GM12864 (cell line): ENCODE data around the gene LHFPL4.
"Not testable (repeated sequence)": the region's sequence is repeated elsewhere in the genome, so short reads cannot be mapped to it uniquely, and the experiment has no call there.

Experiments
- DNase-seq: peaks from one replicate; pipeline ENCODE4 v3.0.0-alpha.2; 2011; ENCODE audit warnings: low read depth
- H3K4me3 ChIP-seq: 2 replicates; pipeline ENCODE4 v1.5.1; 2011; ENCODE audit warnings: mild to moderate bottlenecking, low read depth, low read length, control low read depth
- TF ChIP-seq, protein P1 (sequence below): IDR thresholded peaks from 2 replicates; pipeline ENCODE4 v1.5.1; 2011; ENCODE audit warnings: low read depth, mild to moderate bottlenecking, moderate library complexity, low read length, control low read depth, inconsistent platforms; ENCODE audit errors: missing control alignments

LHFPL4 gene

GRCh38 chr3:9498781-9499180, 54.8 kb downstream of the LHFPL4 start:
- TF ChIP-seq, protein P1, sequence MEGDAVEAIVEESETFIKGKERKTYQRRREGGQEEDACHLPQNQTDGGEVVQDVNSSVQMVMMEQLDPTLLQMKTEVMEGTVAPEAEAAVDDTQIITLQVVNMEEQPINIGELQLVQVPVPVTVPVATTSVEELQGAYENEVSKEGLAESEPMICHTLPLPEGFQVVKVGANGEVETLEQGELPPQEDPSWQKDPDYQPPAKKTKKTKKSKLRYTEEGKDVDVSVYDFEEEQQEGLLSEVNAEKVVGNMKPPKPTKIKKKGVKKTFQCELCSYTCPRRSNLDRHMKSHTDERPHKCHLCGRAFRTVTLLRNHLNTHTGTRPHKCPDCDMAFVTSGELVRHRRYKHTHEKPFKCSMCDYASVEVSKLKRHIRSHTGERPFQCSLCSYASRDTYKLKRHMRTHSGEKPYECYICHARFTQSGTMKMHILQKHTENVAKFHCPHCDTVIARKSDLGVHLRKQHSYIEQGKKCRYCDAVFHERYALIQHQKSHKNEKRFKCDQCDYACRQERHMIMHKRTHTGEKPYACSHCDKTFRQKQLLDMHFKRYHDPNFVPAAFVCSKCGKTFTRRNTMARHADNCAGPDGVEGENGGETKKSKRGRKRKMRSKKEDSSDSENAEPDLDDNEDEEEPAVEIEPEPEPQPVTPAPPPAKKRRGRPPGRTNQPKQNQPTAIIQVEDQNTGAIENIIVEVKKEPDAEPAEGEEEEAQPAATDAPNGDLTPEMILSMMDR = no peak
- H3K4me3 ChIP-seq = no peak overlapping the region

DNA sequence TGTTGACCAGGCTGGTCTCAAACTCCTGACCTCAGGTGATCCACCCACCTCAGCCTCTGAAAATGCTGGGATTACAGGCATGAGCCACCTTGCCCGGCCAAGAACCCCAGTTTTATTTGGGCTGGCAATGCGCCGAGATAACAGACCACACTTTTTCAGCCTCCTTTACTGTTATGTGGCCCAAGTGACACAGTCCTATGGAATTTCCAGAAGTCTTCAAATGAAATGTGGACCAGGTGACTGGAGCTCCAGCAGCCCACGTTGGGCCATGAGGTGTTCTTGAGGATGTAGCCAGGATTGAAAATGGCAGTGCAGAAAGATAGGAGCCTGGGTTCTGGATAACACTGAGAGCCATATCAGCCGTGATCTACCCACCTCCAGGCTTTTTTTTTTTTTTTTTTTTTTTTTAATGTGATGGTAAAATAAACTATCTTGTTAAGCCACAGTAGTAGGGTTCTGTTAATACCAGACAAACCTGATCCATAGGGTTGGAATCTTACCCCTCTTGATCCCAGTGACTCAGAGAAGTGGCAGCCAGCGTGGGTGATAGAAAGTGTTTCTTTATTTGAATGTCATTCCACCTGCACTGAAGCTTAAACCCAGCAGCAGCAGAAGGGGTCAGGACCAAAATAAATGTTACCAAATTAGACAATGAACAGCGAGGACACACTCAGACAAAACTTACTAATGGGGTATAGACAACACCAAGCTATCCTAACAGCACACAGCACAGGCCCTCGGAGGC, 55.6 kb downstream of the LHFPL4 start:
- H3K4me3 ChIP-seq = no peak overlapping the region
- TF ChIP-seq, protein P1 = no peak
- no peak for DNase-seq

More at GRCh38 chr3:9498781-9499180, 54.8 kb downstream of the LHFPL4 start:
- DNase-seq = no peak

DNA sequence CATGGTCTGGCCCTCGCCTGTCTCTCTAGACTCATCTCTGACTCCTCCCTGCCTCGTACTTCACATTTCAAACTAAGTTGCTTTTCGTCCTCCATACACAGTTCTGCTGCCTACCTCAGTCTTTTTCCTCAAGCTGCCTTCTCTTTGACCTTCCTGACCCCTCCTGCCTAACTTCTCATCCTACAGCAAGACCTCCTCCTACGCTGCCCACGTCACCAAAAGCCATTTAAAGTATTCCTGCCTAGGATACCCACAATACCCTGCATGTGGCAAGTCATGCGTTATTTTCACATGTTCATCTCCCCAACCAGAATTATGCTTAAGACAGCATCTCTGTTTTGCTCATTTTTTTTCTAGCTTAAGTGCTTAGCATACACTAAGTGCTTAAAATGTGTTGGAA, 56.7 kb downstream of the LHFPL4 start:
- no peak for DNase-seq
- no peak overlapping the region for H3K4me3 ChIP-seq
- TF ChIP-seq, protein P1 = no peak

DNA sequence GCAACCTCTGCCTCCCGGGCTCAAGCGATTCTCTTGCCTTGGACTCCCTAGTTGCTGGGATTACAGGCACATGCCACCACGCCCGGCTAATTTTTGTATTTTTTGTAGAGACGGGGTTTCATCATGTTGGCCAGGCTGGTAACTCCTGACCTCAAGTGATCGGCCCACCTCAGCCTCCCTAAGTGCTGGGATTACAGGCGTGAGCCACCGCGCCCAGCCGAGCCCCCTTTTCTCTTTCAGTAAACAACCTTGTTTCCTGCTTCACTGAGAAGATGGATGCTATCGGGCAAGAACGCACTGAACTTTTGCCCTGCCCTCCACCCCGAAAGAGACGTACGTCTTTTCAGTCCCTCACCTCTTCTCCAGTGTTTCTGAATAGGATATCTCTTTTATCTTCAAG, 59.6 kb downstream of the LHFPL4 start:
- H3K4me3 ChIP-seq, DNase-seq: not testable (repeated sequence)

- TF ChIP-seq, protein P1 = no peak
- no peak overlapping the region for H3K4me3 ChIP-seq
- DNase-seq = no peak
Observed at GRCh38 chr3:9491506-9491905, 62.1 kb downstream of the LHFPL4 start.

DNA sequence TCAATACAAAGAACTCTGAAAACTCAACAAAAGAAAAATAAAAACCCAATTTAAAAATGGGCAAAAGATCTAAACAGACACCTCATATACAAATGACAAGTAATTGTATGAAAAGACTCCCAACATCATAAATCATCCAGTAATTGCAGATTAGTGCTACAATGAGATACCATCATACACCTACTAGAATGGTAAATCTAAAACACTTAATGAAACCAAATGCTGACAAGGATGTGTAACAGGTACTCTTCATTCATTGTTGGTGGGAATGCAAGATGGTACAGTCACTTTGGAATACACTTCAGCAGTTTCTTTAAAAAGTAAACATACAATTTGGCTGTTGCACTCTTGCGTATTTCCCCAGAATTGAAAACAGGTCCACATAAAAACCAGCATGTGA, 68.4 kb downstream of the LHFPL4 start:
- TF ChIP-seq, protein P1 = no peak
- no peak overlapping the region for H3K4me3 ChIP-seq
- no peak for DNase-seq

GRCh38 chr3:9480265-9480664, 73.4 kb downstream of the LHFPL4 start:
- no peak overlapping the region for H3K4me3 ChIP-seq
- DNase-seq = no peak
- TF ChIP-seq, protein P1 = no peak
